ENCODE measurements around the gene CRB1. TPM values are rescaled to one million over a fixed set of nuclear protein-coding genes. Genes with fewer than 3 reads are reported as not detected.

Gene CRB1
- 0.11 TPM for polyA plus RNA-seq (2012; ENCODE audit: missing spikeins)

- no peak for DNase-seq (ENCODE audit: insufficient read length)
- FAIRE-seq = no peak
Measured at GRCh38 chr1:197268012-197268411, at the start of gene CRB1. TSS of gene CRB1 (plus strand) at chr1:197268252. CDS start at chr1:197268413, 161 bp downstream.

DNA sequence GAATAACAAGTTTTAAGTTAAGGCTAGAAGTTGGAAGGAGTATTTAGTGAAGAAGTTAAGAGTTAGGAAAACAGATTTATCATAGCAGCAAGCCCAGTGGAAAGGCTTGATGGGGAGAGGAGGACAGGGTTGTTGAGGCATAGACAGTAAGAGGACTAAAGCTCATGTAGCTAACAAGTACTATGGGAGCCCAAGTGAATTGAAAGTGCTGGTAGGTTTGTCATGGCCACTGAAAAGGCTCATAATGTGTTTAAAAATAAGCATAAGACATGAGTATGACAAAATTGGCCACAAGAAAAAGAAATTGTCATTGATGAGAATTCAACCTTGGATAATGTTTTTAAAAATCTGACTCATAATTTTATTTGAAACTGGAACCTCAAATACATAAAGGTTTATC is 49.2 kb upstream of the CRB1 start:
- DNase-seq (ENCODE audit: insufficient read length) = no peak
- TF ChIP-seq TAF1 (IDR thresholded peaks at IDR 0.05; ENCODE audit: borderline replicate concordance, low read depth, low read length) (no peak), POLR2AphosphoS5 (IDR thresholded peaks at IDR 0.05; ENCODE audit: low read depth, low read length) (no peak)
- no peak for FAIRE-seq

More at GRCh38 chr1:197268012-197268411, at the start of gene CRB1:
- TF ChIP-seq POLR2AphosphoS5 (IDR thresholded peaks at IDR 0.05; ENCODE audit: low read depth, low read length) (no peak), POLR2A (IDR thresholded peaks at IDR 0.05; ENCODE audit: low read depth, low read length) (no peak), TAF1 (IDR thresholded peaks at IDR 0.05; ENCODE audit: borderline replicate concordance, low read depth, low read length) (no peak)

DNA sequence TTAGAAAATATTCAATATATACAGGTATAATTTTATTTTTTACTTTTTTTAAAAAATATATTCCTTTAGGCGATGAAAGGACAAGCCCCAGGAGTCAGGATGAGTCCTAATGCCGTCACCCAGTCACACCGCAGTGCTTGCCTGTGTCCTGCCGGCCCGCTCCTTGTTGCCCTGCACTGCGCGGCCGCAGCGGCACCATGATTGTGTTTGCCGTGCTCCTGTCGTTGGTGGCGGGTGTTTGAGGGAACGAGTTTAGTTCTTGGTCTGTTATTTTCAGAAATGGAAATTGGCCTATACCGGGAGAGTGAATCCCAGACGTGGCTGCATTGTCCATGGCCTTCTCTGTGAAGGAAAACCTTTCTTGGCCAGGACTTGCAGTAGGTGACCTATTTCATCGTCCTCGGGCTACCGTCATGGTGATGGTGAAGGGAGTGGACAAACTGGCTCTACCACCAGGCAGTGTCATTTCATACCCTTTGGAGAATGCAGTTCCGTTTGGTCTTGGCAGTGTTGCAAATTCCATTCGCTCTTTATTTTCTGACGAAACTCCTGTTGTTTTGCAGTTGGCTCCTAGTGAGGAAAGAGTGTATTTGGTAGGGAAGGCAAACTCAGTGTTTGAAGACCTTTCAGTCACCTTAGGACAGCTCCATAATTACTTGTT is 45.9 kb upstream of the CRB1 start:
- DNase-seq (ENCODE audit: insufficient read length) (no peak), FAIRE-seq (no peak)
- TF ChIP-seq POLR2AphosphoS5 (IDR thresholded peaks at IDR 0.05; ENCODE audit: low read depth, low read length) = no peak
- TF ChIP-seq POLR2A (IDR thresholded peaks at IDR 0.05; ENCODE audit: low read depth, low read length) = no peak
- no peak for TF ChIP-seq TAF1 (IDR thresholded peaks at IDR 0.05; ENCODE audit: borderline replicate concordance, low read depth, low read length)

- TF ChIP-seq POLR2AphosphoS5 (IDR thresholded peaks at IDR 0.05; ENCODE audit: low read depth, low read length) (no peak), TAF1 (IDR thresholded peaks at IDR 0.05; ENCODE audit: borderline replicate concordance, low read depth, low read length) (no peak), POLR2A (IDR thresholded peaks at IDR 0.05; ENCODE audit: low read depth, low read length) (no peak)
Measured at GRCh38 chr1:197222780-197223179, 45.3 kb upstream of the CRB1 start.

GRCh38 chr1:197224160-197224559 is 43.9 kb upstream of the CRB1 start:
- FAIRE-seq (no peak), DNase-seq (ENCODE audit: insufficient read length) (no peak)
- TF ChIP-seq TAF1 (IDR thresholded peaks at IDR 0.05; ENCODE audit: borderline replicate concordance, low read depth, low read length) = no peak
- no peak for TF ChIP-seq POLR2A (IDR thresholded peaks at IDR 0.05; ENCODE audit: low read depth, low read length)
- TF ChIP-seq POLR2AphosphoS5 (IDR thresholded peaks at IDR 0.05; ENCODE audit: low read depth, low read length) = no peak

More at GRCh38 chr1:197222780-197223179, 45.3 kb upstream of the CRB1 start:
- FAIRE-seq = no peak
- DNase-seq (ENCODE audit: insufficient read length) = no peak

DNA sequence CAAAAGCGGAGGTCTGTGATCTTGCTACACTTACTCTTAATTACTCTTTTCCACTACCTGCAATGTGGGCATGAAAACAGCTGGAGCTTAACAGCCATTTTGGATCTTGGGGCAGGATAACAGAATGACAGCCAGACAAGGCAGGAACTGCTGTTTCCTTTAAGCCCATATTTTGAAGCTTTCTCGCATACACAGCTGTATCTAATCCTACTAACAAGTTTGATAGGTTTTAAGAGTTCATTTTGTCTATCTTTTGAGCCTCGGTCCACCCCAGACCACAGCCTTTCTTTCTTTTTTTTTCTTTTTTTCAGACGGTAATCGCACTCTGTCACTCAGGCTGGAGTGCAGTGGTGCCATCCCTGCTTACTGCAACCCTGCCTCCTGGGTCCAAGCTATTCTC is 42.4 kb upstream of the CRB1 start:
- DNase-seq (ENCODE audit: insufficient read length) (no peak), FAIRE-seq (no peak)
- TF ChIP-seq POLR2AphosphoS5 (IDR thresholded peaks at IDR 0.05; ENCODE audit: low read depth, low read length) (no peak), TAF1 (IDR thresholded peaks at IDR 0.05; ENCODE audit: borderline replicate concordance, low read depth, low read length) (no peak), POLR2A (IDR thresholded peaks at IDR 0.05; ENCODE audit: low read depth, low read length) (no peak)

- DNase-seq (ENCODE audit: insufficient read length) = no peak
- TF ChIP-seq TAF1 (IDR thresholded peaks at IDR 0.05; ENCODE audit: borderline replicate concordance, low read depth, low read length) (no peak), POLR2AphosphoS5 (IDR thresholded peaks at IDR 0.05; ENCODE audit: low read depth, low read length) (no peak), POLR2A (IDR thresholded peaks at IDR 0.05; ENCODE audit: low read depth, low read length) (no peak)
- FAIRE-seq = no peak
Measured at GRCh38 chr1:197234581-197234980, 33.5 kb upstream of the CRB1 start.

- DNase-seq (ENCODE audit: insufficient read length) = no peak
- no peak for FAIRE-seq
- no peak for TF ChIP-seq POLR2AphosphoS5 (IDR thresholded peaks at IDR 0.05; ENCODE audit: low read depth, low read length)
- TF ChIP-seq TAF1 (IDR thresholded peaks at IDR 0.05; ENCODE audit: borderline replicate concordance, low read depth, low read length) = no peak
- no peak for TF ChIP-seq POLR2A (IDR thresholded peaks at IDR 0.05; ENCODE audit: low read depth, low read length)
Measured at GRCh38 chr1:197235355-197235754, 32.7 kb upstream of the CRB1 start.

DNA sequence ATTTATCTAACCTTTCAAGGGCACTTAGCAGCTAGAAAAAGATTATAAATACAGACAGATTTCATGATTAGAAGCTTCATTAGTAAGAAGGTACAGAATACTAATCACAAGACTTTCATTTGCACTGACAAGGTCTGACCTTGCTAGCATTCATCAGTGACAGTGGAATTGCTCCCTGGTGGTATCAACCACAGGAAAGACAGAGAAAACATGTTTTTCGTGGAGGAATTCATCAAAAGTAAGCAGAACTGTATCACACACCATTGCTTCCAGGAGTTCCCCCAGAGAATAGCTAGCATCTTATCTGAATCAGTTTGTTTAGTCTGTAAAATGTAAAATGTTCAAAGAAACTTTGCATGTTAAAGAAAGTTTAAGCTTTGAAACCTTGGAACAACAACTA is 20.6 kb upstream of the CRB1 start:
- TF ChIP-seq TAF1 (IDR thresholded peaks at IDR 0.05; ENCODE audit: borderline replicate concordance, low read depth, low read length) = no peak
- TF ChIP-seq POLR2A (IDR thresholded peaks at IDR 0.05; ENCODE audit: low read depth, low read length) = no peak
- no peak for TF ChIP-seq POLR2AphosphoS5 (IDR thresholded peaks at IDR 0.05; ENCODE audit: low read depth, low read length)
- DNase-seq (ENCODE audit: insufficient read length) (no peak), FAIRE-seq (no peak)

DNA sequence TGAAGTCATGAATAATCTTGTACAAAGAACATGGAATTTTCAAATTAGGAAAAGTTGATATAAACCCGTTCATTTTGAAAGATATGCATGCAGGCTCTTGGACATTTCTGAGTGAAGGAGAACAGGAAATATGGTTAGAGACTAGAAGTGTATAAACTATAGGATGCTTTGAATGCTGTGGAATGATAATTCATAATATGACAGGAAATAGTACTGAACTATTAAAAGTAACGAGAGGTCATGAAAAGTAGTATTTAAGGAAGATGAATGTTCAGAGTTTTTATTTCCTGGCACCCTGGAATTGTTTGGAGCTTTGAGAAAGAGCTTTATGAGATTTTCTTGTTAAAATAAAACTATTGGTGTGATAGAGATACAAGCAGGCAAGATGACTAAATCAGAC is 18.7 kb upstream of the CRB1 start:
- TF ChIP-seq POLR2AphosphoS5 (IDR thresholded peaks at IDR 0.05; ENCODE audit: low read depth, low read length) (no peak), TAF1 (IDR thresholded peaks at IDR 0.05; ENCODE audit: borderline replicate concordance, low read depth, low read length) (no peak), POLR2A (IDR thresholded peaks at IDR 0.05; ENCODE audit: low read depth, low read length) (no peak)
- FAIRE-seq (no peak), DNase-seq (ENCODE audit: insufficient read length) (no peak)

- DNase-seq (ENCODE audit: insufficient read length) = no peak
- TF ChIP-seq POLR2A (IDR thresholded peaks at IDR 0.05; ENCODE audit: low read depth, low read length) (no peak), TAF1 (IDR thresholded peaks at IDR 0.05; ENCODE audit: borderline replicate concordance, low read depth, low read length) (no peak), POLR2AphosphoS5 (IDR thresholded peaks at IDR 0.05; ENCODE audit: low read depth, low read length) (no peak)
- FAIRE-seq = no peak
Measured at GRCh38 chr1:197250616-197251015, 17.4 kb upstream of the CRB1 start.

DNA sequence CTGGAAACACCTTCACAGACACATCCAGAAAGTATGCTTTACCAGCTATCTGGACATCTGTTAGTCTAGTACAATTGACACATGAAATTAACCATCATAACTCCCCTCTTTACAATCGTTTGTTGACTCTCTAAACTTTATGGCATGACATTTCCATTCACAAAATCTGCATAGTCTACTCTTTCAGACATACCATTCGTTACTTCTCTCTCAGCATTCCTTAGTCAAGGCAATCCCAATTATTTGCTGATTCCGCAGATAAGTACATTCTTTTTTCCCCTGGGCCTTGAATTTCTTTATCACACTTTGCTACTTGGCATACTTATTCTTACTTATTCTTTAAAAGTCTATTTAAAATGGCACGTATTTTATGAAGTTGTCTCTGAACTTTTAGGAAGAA is 15.1 kb upstream of the CRB1 start:
- FAIRE-seq = no peak
- TF ChIP-seq TAF1 (IDR thresholded peaks at IDR 0.05; ENCODE audit: borderline replicate concordance, low read depth, low read length) (no peak), POLR2A (IDR thresholded peaks at IDR 0.05; ENCODE audit: low read depth, low read length) (no peak), POLR2AphosphoS5 (IDR thresholded peaks at IDR 0.05; ENCODE audit: low read depth, low read length) (no peak)
- no peak for DNase-seq (ENCODE audit: insufficient read length)
